ENCODE data around the gene KCNK6.
A peak's percentile ranks its signal among the peaks of the same experiment; 100 is the strongest.

The KCNK6 gene

DNA sequence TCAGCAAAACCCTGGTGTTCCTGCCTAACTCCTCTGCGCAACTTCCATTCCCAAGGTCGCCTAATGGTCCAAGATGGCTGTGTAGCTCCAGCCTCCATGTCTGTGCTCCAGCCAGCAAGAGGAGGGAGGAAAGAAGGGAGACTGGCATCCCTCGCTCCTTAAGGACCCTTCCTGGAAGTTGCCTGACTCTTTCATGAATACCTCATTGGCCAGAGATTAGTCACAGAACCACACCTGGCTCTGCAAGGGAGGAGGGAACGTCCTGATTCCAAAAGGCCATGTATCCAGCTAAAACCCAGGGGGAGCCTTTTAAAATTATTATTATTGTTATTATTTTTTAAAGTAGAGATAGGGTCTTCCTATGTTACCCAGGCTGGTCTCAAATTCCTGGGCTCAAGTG is 4.8 kb downstream of the KCNK6 start:
- no peak for DNase-seq

DNA sequence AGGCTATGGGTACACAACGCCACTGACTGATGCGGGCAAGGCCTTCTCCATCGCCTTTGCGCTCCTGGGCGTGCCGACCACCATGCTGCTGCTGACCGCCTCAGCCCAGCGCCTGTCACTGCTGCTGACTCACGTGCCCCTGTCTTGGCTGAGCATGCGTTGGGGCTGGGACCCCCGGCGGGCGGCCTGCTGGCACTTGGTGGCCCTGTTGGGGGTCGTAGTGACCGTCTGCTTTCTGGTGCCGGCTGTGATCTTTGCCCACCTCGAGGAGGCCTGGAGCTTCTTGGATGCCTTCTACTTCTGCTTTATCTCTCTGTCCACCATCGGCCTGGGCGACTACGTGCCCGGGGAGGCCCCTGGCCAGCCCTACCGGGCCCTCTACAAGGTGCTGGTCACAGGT is 6.9 kb downstream of the KCNK6 start:
- DNase-seq, result no peak

DNA sequence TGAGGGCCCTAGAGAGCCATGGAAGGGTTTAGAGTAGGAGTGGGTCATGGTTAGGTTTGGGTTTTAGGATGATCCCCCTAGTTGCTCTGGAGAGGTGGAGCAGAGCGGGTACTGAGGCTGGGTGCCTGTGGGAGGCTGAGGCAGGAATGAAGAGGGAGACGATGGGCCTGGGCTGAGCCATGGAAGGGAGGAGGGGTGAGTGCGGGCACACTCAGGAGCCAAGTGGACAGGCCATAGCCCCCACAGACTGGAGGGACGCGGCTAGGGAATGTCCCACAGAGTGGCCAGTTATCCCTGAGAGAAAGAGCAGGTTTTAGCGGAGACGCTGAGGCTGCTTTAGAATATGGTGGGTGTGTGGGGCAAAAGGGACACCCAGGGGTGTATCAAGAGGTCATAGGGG is 10.0 kb downstream of the KCNK6 start:
- DNase-seq, result no peak

GRCh38 chr19:38331728-38332127 is 12.1 kb downstream of the KCNK6 start:
- DNase-seq, result no peak

GRCh38 chr19:38333245-38333644 is 13.6 kb downstream of the KCNK6 start:
- DNase-seq, result peak; percentile 32

GRCh38 chr19:38335949-38336637 is 16.4 kb downstream of the KCNK6 start:
- DNase-seq, result peak; percentile 97

DNA sequence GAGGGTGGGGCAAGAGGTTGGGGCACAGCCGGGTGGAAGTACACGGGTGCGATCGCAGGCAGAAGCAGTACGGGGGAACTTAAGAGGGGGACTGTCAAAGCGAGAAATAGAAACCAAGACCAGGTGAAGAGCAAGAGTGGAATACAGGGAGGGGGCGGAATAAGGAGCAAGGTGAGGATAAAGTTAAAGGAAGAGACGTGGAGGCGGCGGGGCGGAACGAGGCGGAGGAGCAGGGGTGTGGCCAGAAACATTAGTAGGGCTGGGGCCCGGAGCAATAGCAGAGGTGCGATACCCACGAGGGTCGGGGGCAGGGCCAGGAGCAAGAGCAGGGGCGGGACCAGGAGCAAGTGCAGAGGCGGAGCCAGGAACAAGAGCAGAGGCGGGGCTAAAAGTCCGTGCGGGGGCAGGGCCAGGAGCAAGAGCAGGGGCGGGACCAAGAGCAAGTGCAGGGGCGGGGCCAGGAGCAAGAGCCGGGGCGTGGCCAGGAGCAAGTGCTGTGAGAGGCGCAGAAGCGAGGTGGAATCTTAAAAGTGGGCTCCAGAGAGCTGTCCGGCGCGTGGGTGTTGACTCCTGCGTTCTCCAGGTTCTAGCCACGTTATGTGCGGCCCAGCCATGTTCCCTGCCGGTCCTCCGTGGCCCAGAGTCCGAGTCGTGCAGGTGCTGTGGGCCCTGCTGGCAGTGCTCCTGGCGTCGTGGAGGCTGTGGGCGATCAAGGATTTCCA is 17.2 kb downstream of the KCNK6 start:
- DNase-seq, result peak; percentile 87

DNA sequence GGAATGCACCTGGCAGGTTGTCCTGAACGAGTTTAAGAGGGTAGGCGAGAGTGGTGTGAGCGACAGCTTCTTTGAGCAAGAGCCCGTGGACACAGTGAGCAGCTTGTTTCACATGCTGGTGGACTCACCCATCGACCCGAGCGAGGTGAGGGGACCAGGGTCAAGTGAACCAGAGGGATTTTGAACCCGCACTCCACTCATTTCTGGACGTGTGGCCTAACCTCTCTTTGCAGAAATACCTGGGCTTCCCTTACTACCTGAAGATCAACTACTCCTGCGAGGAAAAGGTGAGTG is 17.7 kb downstream of the KCNK6 start:
- no peak for DNase-seq

DNA sequence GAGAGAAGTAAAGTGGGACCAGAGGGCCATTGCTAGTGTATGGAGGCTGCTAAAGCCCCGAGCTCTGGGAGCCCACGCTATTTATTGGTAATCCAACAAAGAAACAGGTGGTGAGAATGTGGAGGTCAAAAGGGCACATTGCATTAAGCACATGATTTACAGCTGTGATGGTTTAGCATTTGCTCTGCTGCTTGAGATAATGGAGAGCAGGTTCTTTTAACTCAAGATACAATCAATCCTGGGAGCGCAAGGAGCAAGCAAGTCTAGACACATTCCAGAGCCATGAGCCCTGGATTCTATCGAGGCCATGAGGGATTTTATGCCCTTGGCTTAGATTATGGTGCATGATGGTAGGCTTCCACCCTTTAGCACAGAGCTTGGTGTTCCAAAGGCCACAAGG is 19.4 kb downstream of the KCNK6 start:
- peak; percentile 23 for DNase-seq

GRCh38 chr19:38340927-38341326 is 21.3 kb downstream of the KCNK6 start:
- no peak for DNase-seq

DNA sequence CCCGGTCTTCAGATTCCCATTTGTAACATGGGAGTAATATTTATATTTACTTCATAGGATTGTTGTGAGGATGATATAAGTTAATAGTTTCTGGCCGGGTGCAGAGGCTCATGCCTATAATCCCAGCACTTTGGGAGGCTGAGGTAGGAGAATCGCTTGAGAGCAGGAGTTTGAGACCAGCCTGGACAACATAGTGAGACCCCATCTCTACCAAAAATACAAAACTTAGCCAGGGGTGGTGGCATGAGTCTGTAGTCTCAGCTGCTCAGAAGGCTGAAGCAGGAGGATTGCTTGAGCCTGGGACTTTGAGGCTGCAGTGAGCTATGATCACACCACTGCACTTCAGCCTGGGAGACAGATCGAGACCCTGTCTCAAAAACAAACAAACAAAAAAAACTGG is 27.2 kb downstream of the KCNK6 start:
- DNase-seq, result no peak

GRCh38 chr19:38350883-38351282 is 31.2 kb downstream of the KCNK6 start:
- DNase-seq, result no peak

DNA sequence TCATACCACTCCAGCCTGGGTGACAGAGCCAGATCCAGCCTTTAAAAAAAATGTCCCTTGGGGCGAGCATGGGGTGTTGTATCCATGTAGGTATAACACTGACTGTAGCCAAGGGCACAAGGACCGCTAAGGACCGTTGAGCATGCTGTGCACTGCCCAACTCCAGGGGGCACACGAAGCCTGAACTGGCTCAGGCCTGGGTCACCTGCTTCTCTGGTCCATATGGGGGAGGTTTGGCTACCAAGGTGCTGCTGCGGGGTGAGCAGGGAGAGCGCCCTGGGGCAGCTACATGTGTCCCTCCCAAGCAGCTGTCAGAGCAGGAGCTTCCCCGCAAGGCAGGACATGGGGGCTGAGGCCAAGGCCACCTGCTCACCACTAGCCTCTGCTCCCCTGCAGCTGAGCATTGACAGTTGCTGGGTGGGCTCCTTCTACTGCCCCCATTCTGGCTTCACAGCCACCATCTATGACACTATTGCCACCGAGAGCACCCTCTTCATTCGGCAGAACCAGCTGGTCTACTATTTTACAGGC is 32.3 kb downstream of the KCNK6 start:
- no peak for DNase-seq

DNA sequence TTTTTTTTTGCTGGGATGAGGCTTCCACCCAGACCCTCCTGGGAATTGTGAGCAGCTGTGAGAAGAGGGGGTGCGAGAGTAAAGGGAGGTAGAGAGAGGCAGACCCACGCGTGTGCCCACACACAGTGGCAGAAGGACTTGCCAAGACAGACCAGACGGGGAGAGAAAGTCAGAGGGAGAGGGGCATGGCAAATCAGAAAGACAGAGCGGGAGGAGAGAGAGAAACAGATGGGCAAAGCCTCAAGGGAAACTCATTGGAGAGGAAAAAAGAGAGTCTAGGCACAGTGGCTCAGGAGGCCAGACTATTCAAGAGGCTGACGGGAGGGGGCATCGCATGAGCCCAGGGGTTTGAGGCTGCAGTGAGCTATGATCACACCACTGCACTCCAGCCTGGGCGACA is 33.0 kb downstream of the KCNK6 start:
- DNase-seq, result no peak

DNA sequence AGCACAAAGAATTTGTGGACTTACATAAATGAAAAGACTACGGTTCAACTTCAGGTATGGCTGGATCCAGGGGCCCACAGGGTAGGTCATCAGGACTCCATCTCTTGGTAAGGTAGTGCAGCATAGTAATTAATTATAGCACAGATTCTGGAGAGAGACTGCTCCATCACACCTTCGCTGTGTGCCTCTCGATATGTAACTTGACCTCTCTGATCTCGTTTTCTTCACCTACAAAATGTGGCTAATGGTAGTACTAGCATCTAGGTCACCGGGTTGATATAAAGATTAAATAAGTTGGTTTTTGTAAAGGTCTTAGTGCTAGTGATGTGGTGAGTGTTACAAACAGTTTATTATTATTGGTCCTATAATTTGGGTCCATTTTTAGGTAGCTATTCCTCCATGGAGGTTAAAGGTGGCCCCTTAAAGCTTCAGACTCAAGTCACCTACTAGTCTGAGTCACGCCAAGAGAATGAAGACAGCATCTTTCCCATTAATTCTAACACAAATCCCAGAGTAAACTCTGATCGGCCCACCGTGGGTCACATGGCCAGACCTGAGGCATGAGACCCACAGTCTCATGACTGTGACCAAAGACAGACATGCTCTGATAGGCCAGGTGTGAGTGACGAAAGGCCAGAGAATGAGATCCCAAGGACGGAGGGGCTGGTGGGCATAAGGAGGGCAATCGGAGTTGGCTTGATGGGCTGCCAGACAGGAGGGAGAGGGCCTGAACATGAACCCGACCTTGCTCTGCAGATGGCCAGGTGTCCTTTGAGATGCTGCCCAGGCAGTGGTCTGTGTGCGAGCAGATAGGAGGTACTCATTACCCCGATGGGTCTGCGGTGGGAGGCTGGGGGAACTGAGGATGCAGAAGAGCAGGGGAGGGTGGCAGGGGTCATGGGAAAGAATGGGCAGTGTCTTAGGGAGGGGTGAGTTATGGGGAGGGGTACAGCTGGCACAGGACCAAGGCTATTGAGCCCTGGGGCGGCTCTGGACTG is 36.4 kb downstream of the KCNK6 start:
- no peak for DNase-seq

- DNase-seq, result no peak
Observed at GRCh38 chr19:38358071-38358470, 38.4 kb downstream of the KCNK6 start.

DNA sequence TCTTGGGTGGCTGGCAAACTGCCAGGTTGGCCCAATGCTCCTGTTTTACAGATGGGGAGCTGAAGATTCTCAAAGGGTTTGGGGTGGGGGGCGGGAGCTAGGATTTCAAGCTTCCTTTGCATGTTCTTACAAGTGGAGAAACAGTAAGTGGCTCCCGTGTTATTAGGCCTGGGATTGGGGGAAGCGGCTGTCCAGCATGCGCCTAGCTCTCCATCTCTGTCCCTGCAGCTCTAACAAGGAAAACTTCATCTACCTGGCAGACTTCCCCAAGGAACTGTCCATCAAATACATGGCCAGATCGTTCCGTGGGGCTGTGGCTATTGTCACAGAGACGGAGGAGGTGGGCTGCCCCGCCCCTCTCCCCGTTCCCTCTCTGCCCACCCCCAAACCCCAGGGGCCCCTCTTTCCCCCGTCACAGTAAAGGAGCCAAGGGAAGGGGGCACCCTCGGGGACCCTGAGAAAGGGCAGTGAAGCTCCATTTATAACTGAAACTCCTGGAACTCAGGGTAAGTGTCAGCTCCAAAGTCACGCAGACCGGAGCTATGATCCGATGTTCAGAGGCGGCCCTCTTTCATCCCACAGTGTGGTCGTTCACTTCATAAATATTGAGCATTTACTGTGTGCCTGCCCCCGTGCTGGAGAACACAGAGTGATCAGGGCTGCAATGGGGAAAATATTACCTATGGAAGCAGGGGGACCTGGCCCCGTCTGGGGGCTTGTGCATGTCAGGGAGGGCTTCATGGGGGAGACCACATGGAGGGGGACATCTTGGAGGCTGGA is 39.8 kb downstream of the KCNK6 start:
- DNase-seq, result no peak

DNA sequence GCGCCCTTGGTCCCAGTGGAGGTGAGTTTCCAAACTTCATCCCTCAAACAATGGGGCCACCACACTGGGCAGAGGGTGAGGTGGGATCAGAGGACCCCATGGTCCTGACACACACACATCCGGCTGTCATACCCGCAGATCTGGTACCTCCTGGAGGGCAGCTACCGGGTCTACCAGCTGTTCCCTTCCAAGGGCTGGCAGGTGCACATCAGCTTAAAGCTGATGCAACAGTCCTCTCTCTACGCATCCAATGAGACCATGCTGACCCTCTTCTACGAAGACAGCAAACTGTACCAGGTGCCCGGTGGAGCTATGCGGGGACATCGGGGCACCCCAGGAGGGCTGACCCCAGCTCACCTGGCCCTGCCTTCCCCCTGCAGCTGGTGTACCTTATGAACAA is 40.7 kb downstream of the KCNK6 start:
- no peak for DNase-seq

- DNase-seq, result no peak
Observed at GRCh38 chr19:38360839-38361631, 41.4 kb downstream of the KCNK6 start.

DNA sequence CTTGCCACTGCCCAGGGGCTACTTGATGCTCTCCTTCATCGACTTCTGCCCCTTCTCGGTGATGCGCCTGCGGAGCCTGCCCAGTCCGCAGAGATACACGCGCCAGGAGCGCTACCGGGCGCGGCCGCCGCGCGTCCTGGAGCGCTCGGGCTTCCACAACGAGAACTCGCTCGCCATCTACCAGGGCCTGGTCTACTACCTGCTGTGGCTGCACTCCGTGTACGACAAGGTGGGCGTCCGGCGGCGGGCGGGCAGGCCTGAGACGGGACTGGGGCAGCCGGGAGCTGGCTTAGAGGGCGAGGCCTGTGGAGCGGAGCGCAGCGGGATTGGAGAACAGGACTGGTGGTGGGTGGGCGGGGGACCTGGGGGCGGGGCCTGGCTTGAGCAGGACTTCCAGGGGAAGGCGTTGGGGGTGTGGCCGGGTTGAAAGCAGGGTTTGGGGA is 42.0 kb downstream of the KCNK6 start:
- peak; percentile 77 for DNase-seq
